ENCODE measurements around the gene KHNYN. TPM values are rescaled to one million over a fixed set of nuclear protein-coding genes. Genes with fewer than 3 reads are reported as not detected.
A peak's percentile ranks its signal among the peaks of the same experiment; 100 is the strongest.

KHNYN gene
- total RNA-seq, 1 donor = 43.2 TPM

- no peak overlapping the region for H3K4me3 ChIP-seq (ENCODE audit: low read depth, low read length)
- DNase-seq (ENCODE audit: low read depth) = no peak
- TF ChIP-seq, protein P1, sequence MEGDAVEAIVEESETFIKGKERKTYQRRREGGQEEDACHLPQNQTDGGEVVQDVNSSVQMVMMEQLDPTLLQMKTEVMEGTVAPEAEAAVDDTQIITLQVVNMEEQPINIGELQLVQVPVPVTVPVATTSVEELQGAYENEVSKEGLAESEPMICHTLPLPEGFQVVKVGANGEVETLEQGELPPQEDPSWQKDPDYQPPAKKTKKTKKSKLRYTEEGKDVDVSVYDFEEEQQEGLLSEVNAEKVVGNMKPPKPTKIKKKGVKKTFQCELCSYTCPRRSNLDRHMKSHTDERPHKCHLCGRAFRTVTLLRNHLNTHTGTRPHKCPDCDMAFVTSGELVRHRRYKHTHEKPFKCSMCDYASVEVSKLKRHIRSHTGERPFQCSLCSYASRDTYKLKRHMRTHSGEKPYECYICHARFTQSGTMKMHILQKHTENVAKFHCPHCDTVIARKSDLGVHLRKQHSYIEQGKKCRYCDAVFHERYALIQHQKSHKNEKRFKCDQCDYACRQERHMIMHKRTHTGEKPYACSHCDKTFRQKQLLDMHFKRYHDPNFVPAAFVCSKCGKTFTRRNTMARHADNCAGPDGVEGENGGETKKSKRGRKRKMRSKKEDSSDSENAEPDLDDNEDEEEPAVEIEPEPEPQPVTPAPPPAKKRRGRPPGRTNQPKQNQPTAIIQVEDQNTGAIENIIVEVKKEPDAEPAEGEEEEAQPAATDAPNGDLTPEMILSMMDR (IDR thresholded peaks at IDR 0.05; ENCODE audit: insufficient read depth, low read depth, low read length) = no peak
Measured at GRCh38 chr14:24388474-24389179, 41.1 kb upstream of the KHNYN start.

GRCh38 chr14:24389226-24389848 is 40.4 kb upstream of the KHNYN start:
- H3K4me3 ChIP-seq (ENCODE audit: low read depth, low read length) = no peak overlapping the region
- peak; percentile 51 for DNase-seq (ENCODE audit: low read depth)
- TF ChIP-seq, protein P1 (IDR thresholded peaks at IDR 0.05; ENCODE audit: insufficient read depth, low read depth, low read length) = no peak

GRCh38 chr14:24390701-24391468 is 38.9 kb upstream of the KHNYN start:
- DNase-seq (ENCODE audit: low read depth) = no peak
- no peak overlapping the region for H3K4me3 ChIP-seq (ENCODE audit: low read depth, low read length)
- TF ChIP-seq, protein P1 (IDR thresholded peaks at IDR 0.05; ENCODE audit: insufficient read depth, low read depth, low read length) = no peak

- peak overlapping the region; percentile 43 for H3K4me3 ChIP-seq (ENCODE audit: low read depth, low read length)
- TF ChIP-seq, protein P1 (IDR thresholded peaks at IDR 0.05; ENCODE audit: insufficient read depth, low read depth, low read length) = no peak
- DNase-seq (ENCODE audit: low read depth) = peak; percentile 43
Measured at GRCh38 chr14:24392325-24393091, 37.2 kb upstream of the KHNYN start.

DNA sequence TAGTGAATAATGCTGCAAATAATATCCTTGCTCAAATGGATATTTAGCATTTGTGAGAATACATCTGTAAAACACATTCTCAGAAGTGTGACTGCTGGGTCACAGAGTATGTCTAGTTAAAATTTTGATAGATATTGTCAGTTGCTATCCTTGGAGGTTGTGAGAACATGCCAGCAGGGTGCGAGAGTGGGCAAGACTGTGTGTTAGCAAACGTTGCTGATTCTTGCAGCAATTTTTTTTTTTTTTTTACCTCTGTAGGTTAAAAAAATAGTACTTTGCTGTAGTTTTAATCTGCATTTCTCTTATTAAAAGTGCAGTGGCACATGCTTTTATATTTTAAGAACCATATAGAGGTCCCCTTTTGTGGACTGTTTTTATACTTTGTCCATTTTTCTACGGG is 35.5 kb upstream of the KHNYN start:
- TF ChIP-seq, protein P1 (IDR thresholded peaks at IDR 0.05; ENCODE audit: insufficient read depth, low read depth, low read length) = no peak
- no peak for DNase-seq (ENCODE audit: low read depth)
- no peak overlapping the region for H3K4me3 ChIP-seq (ENCODE audit: low read depth, low read length)

Measured in fibroblast of villous mesenchyme (primary cell).